Body of pancreas (tissue), 4 donors: ENCODE measurements around the gene C3orf38.

Experiments
- CTCF ChIP-seq, 7 experiments: fragments of 450-650 bp in 4 of 7; fragments of 200-600 bp in 3 of 7; sonication (generic) in 3 of 7; IDR thresholded peaks; one replicate each; pipeline ENCODE4 v1.5.1; 2016 to 2019; ENCODE audit warnings: antibody characterized with exemption in 7 of 7
- POLR2A ChIP-seq, 3 donors: fragments of 450-650 bp; IDR thresholded peaks; one replicate each; pipeline ENCODE4 v1.6.1; 2016; ENCODE audit warnings: antibody characterized with exemption in 3 of 3, mild to moderate bottlenecking in 2 of 3

- no peak for TF ChIP-seq CTCF (IDR thresholded peaks at IDR 0.05)
- no peak for TF ChIP-seq POLR2A (IDR thresholded peaks at IDR 0.05)
These were observed 17.4 kb downstream of the C3orf38 start for GRCh38 chr3:88167173-88167572.
